Heart left ventricle (tissue), 16 donors: ENCODE measurements around the gene SMPX. TPM values are rescaled to one million over a fixed set of nuclear protein-coding genes. Genes with fewer than 3 reads are reported as not detected.

Experiments used
- ATAC-seq, 4 donors: fragments of 200-7000 bp; cut with Tn5 transposase; one replicate each; pipeline ENCODE4 v1.9.1; 2020 to 2022; ENCODE audit warnings: moderate library complexity in 4 of 4, mild to moderate bottlenecking in 3 of 4, moderate number of reproducible peaks in 1 of 4
- DNase-seq, 5 donors: peaks; one replicate each; pipeline ENCODE4 v3.0.0-alpha.2; 2020
- H3K27ac ChIP-seq, 12 donors: fragments of 200-600 bp; sonication (generic) in 4 of 12; one replicate each; pipeline versions ENCODE4 v1.5.0 to v1.8.0; 2016 to 2022; ENCODE audit warnings: mild to moderate bottlenecking in 2 of 12
- H3K27me3 ChIP-seq, 9 donors: fragments of 200-600 bp; sonication (generic) in 2 of 9; one replicate each; pipeline versions ENCODE4 v1.5.1 to v1.8.0; 2016 to 2022; ENCODE audit warnings: mild to moderate bottlenecking in 3 of 9
- H3K36me3 ChIP-seq, 9 donors: fragments of 200-600 bp; sonication (generic) in 2 of 9; one replicate each; pipeline versions ENCODE4 v1.5.0 to v1.8.0; 2018 to 2022; ENCODE audit warnings: mild to moderate bottlenecking in 2 of 9
- H3K4me1 ChIP-seq, 12 donors: fragments of 200-600 bp; sonication (generic) in 4 of 12; one replicate each; pipeline versions ENCODE4 v1.5.0 to v1.8.0; 2016 to 2022; ENCODE audit warnings: mild to moderate bottlenecking in 3 of 12
- H3K4me3 ChIP-seq, 12 donors: fragments of 200-600 bp; sonication (generic) in 4 of 12; one replicate each; pipeline versions ENCODE4 v1.5.0 to v1.8.0; 2017 to 2022; ENCODE audit warnings: mild to moderate bottlenecking in 9 of 12, moderate library complexity in 4 of 12
- H3K9me3 ChIP-seq, 12 donors: fragments of 200-600 bp; sonication (generic) in 4 of 12; one replicate each; pipeline versions ENCODE4 v1.5.0 to v1.8.0; 2016 to 2022; ENCODE audit warnings: mild to moderate bottlenecking in 1 of 12
- CTCF ChIP-seq, 12 donors: fragments of 200-600 bp; sonication (generic) in 4 of 12; IDR thresholded peaks; one replicate each; pipeline versions ENCODE4 v1.5.0 to v1.8.0; 2018 to 2022; ENCODE audit warnings: antibody characterized with exemption in 12 of 12, mild to moderate bottlenecking in 5 of 12
- POLR2A ChIP-seq, 2 donors: fragments of 450-650 bp; IDR thresholded peaks; one replicate each; pipeline ENCODE4 v1.6.1; 2017; ENCODE audit warnings: antibody characterized with exemption in 2 of 2, mild to moderate bottlenecking in 2 of 2, moderate library complexity in 2 of 2
- WGBS, 4 donors: extraction: QIAGEN DNeasy Blood & Tissue Kit in 2 of 4; methylation state at CpG; one replicate each; pipeline versions ENCODE4 v1.1.5 to v1.1.7; 2013 to 2018; 5-methylcytosine and 5-hydroxymethylcytosine counted together
- intact Hi-C, 10 donors: fragments of 100-400 bp; cut with DNase I; formaldehyde crosslinking; loops; one replicate each; pipeline versions ENCODE4 v1.11.1 to v1.14.2; 2022
- polyA plus RNA-seq, 2 donors: library from polyadenylated mRNA; stranded (reverse); fragments of 200-250 nt; gene quantifications; one replicate each; pipeline ENCODE4 v1.2.3, GENCODE V29; 2013
- total RNA-seq, 9 donors: library from RNA; depleted of rRNA in 2 of 9; stranded (reverse); fragments of >200 nt in 2 of 9; fragmentation: NEBNext Ultra II Directional in 3 of 9; extraction: Animal tissue kit (Norgen Biotek cat#: 25700) in 3 of 9; gene quantifications; one replicate each; pipeline versions ENCODE4 v1.1.0 to v1.2.4, GENCODE V29; 2016 to 2023
- donor health status: ischemic (EF 13 %, LVEDD 7.1; RV severe dilation, severe dysfunction).
- donor health status: healthy with polysubstance abuse.
- donor health status: DM: no; HTN: yes; CAD: no.
- donor health status: DM: no; HTN: no; CAD: no.
- donor health status: ischemic (EF 25% LVEDD 6.9; RV normal size, moderate dysfunction).
- donor health status: ischemic (EF 25% LVEDD 5.7; RV mildly dilated, moderate dysfunction).
- donor health status: healthy.
- donor health status: DM: yes; HTN: yes; CAD: no.
- donor health status: ischemic (EF 35%, LVEDD 5.7; RV mildly dilated, moderate dysfunction).
- donor health status: nonischemic (EF 11% LVEDD 7.7; RV severe dilation, severe dysfunction).
- donor health status: DM: yes; HTN: yes; CAD: no.
- donor health status: PGD.
- donor health status: ischemic (EF 29% LVEDD 5.4; RV normal size, mild dysfunction).
- donor health status: nonischemic (EF 23%, LVEDD 6.1; RV moderate dilation, normal function).

SMPX gene
- total and polyA plus RNA-seq, 11 donors, result 340 to 972 (median 694) TPM

GRCh38 chrX:21656587-21657317 is 101.2 kb downstream of the SMPX start:
- intact Hi-C loops, result no loop called here
- peak overlapping the region in 2 of 12 donors; percentile 17 to 31 for H3K4me3 ChIP-seq
- H3K27ac ChIP-seq, result no peak overlapping the region
- H3K36me3 ChIP-seq, result no peaks in the 10 kb centered on the region
- ATAC-seq (no peak), DNase-seq (peak in 2 of 5 donors; percentile 23 to 47)
- WGBS, 4 donors, result 60 to 77% (median 69%) methylated on average over 43 to 61 of the region's 61 CpGs
- H3K27me3 ChIP-seq, result peaks cover 0 to 28% (median 0%) of the 10 kb centered on the region in 9 donors
- H3K9me3 ChIP-seq, result peaks cover 0 to 4% (median 0%) of the 10 kb centered on the region in 12 donors
- no peaks in the 10 kb centered on the region for H3K4me1 ChIP-seq
- TF ChIP-seq CTCF (IDR thresholded peaks at IDR 0.05), result no peak
- no peak for TF ChIP-seq POLR2A (IDR thresholded peaks at IDR 0.05)

Other genes with a start within 250 kb of the SMPX start
- 10 to 100 TPM in 2 of 9 donors, 1 to 10 TPM in 7; 3.3 to 12.3 (median 6.1) TPM for gene KLHL34, start 99.8 kb downstream of the SMPX start, total RNA-seq
- gene KLHL34, start 99.8 kb downstream of the SMPX start, polyA plus RNA-seq, result 1 to 10 TPM; 3.4 to 3.9 TPM
- 10 to 100 TPM in 7 of 9 donors, 1 to 10 TPM in 2; 7.5 to 14.8 (median 11.7) TPM for gene MBTPS2, start 81.5 kb upstream of the SMPX start, total RNA-seq
- 10 to 100 TPM in 1 of 2 donors, 1 to 10 TPM in 1; 2.6 to 10.1 TPM for gene MBTPS2, start 81.5 kb upstream of the SMPX start, polyA plus RNA-seq
- 1 to 10 TPM in 2 of 9 donors, under 1 TPM in 7; 0.38 to 1.2 (median 0.56) TPM for gene YY2, start 97.9 kb upstream of the SMPX start, total RNA-seq
- gene YY2, start 97.9 kb upstream of the SMPX start, polyA plus RNA-seq, result under 1 TPM; 0.65 to 0.80 TPM
- 10 to 100 TPM; 25.5 to 77.2 (median 50.2) TPM for gene SMS, start 182.6 kb upstream of the SMPX start, total RNA-seq
- gene SMS, start 182.6 kb upstream of the SMPX start, polyA plus RNA-seq, result 100 to 1,000 TPM in 1 of 2 donors, 10 to 100 TPM in 1; 24.0 to 109 TPM